HCT116 (cell line): ENCODE results near the gene CCDC127.

Experiments
- EZH2 ChIP-seq: fragments of 200-600 bp; sonication (generic); IDR thresholded peaks from 2 replicates; pipeline ENCODE4 v1.6.1; 2017; ENCODE audit warnings: antibody characterized with exemption, mixed run types
- POLR2AphosphoS5 ChIP-seq: IDR thresholded peaks from 2 replicates; pipeline ENCODE4 v1.6.1; 2011; ENCODE audit warnings: mild to moderate bottlenecking, low read depth, low read length, moderate library complexity
- SP1 ChIP-seq: IDR thresholded peaks from 2 replicates; pipeline ENCODE4 v1.6.1; 2012; ENCODE audit warnings: low read depth
- ZFX ChIP-seq: fragments of 450-650 bp; IDR thresholded peaks from 2 replicates; pipeline ENCODE4 v1.6.1; 2017
- TF ChIP-seq, protein P1 (sequence below), 3 experiments: fragments of 200-600 bp in 1 of 3; sonication (generic) in 1 of 3; IDR thresholded peaks in 2 of 3; conservative IDR thresholded peaks in 1 of 3; 2 replicates each; pipeline ENCODE4 v1.5.1; 2012 to 2017; ENCODE audit warnings: low read depth in 2 of 3, low read length in 2 of 3, antibody characterized with exemption in 1 of 3, borderline replicate concordance in 1 of 3, control low read depth in 1 of 3, mild to moderate bottlenecking in 1 of 3, mixed read lengths in 1 of 3, mixed run types in 1 of 3, moderate library complexity in 1 of 3; ENCODE audit not compliant: insufficient read depth in 1 of 3
- TF ChIP-seq, protein P2 (sequence below): IDR thresholded peaks from 2 replicates; pipeline ENCODE4 v1.6.1; 2012
- TF ChIP-seq, protein P3 (sequence below): IDR thresholded peaks from 2 replicates; pipeline ENCODE4 v1.6.1; 2011; ENCODE audit warnings: mild to moderate bottlenecking, low read length, moderate library complexity; ENCODE audit not compliant: insufficient replicate concordance; ENCODE audit errors: extremely low read depth

- TF ChIP-seq, protein P1, sequence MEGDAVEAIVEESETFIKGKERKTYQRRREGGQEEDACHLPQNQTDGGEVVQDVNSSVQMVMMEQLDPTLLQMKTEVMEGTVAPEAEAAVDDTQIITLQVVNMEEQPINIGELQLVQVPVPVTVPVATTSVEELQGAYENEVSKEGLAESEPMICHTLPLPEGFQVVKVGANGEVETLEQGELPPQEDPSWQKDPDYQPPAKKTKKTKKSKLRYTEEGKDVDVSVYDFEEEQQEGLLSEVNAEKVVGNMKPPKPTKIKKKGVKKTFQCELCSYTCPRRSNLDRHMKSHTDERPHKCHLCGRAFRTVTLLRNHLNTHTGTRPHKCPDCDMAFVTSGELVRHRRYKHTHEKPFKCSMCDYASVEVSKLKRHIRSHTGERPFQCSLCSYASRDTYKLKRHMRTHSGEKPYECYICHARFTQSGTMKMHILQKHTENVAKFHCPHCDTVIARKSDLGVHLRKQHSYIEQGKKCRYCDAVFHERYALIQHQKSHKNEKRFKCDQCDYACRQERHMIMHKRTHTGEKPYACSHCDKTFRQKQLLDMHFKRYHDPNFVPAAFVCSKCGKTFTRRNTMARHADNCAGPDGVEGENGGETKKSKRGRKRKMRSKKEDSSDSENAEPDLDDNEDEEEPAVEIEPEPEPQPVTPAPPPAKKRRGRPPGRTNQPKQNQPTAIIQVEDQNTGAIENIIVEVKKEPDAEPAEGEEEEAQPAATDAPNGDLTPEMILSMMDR (IDR thresholded peaks at IDR 0.05 in 2 of 3, conservative IDR thresholded peaks at IDR 0.05 in 1 of 3; ENCODE audit: borderline replicate concordance in 1 of 3, insufficient read depth in 1 of 3, low read depth in 2 of 3, low read length in 2 of 3): no peak
- TF ChIP-seq, protein P2, sequence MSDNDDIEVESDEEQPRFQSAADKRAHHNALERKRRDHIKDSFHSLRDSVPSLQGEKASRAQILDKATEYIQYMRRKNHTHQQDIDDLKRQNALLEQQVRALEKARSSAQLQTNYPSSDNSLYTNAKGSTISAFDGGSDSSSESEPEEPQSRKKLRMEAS: no peak
- no peak for TF ChIP-seq EZH2
- no peak for TF ChIP-seq POLR2AphosphoS5
- TF ChIP-seq SP1: no peak
- TF ChIP-seq ZFX: no peak
- TF ChIP-seq, protein P3, sequence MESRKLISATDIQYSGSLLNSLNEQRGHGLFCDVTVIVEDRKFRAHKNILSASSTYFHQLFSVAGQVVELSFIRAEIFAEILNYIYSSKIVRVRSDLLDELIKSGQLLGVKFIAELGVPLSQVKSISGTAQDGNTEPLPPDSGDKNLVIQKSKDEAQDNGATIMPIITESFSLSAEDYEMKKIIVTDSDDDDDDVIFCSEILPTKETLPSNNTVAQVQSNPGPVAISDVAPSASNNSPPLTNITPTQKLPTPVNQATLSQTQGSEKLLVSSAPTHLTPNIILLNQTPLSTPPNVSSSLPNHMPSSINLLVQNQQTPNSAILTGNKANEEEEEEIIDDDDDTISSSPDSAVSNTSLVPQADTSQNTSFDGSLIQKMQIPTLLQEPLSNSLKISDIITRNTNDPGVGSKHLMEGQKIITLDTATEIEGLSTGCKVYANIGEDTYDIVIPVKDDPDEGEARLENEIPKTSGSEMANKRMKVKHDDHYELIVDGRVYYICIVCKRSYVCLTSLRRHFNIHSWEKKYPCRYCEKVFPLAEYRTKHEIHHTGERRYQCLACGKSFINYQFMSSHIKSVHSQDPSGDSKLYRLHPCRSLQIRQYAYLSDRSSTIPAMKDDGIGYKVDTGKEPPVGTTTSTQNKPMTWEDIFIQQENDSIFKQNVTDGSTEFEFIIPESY: no peak
Measured at GRCh38 chr5:181566-181965, 36.4 kb downstream of the CCDC127 start.
